Measurements from ENCODE around the gene SHC3. TPM values are rescaled to one million over a fixed set of nuclear protein-coding genes. Genes with fewer than 3 reads are reported as not detected.

Gene SHC3
- polyA plus RNA-seq, 4 donors = 0.27 to 1.5 (median 0.57) TPM; not detected in 1

- Histone ChIP-seq H3K36me3 (ENCODE audit: control insufficient read depth in 3 of 3, insufficient read depth in 2 of 3, low read depth in 1 of 3, low read length in 3 of 3) (no peaks in the 10 kb centered on the region), H3K27me3 (ENCODE audit: control insufficient read depth in 3 of 3, insufficient read depth in 3 of 3, low read length in 3 of 3) (no peaks in the 10 kb centered on the region), H3K27ac (ENCODE audit: low read depth in 1 of 3, low read length in 2 of 3) (no peak overlapping the region), H3K9me3 (ENCODE audit: control insufficient read depth in 2 of 2, insufficient read depth in 1 of 2, low read depth in 1 of 2, low read length in 1 of 2) (peaks cover 0 to 15% of the 10 kb centered on the region in 2 donors), H3K4me3 (ENCODE audit: low read depth in 1 of 3, low read length in 3 of 3) (no peak overlapping the region), H3K4me1 (ENCODE audit: control insufficient read depth in 3 of 3, insufficient read depth in 2 of 3, low read depth in 1 of 3, low read length in 2 of 3) (no peaks in the 10 kb centered on the region)
- WGBS, 3 donors = 66 to 81% (median 72%) methylated on average over 8 of the region's 8 CpGs
- FAIRE-seq (no peak), DNase-seq (no peak)
Measured at GRCh38 chr9:88975966-88976889, 202.4 kb downstream of the SHC3 start.

DNA sequence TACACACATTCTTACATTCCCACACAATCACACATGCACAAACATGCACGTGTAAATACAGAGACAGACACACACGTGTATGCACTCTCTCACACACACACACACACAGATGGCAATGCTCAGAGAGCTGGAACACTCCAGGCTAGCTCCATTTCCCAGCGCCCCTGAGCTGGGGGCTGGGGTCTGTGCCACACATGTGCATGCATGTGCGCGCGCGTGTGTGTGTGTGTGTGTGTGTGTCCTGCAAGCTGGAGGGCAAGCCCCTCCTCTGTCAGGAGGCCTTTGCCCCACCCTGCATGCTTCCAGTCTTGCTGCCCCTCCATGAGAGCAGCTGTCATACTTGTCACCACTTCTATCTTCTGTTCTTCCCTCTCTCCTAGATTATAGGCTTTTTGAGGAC lies 204.0 kb downstream of the SHC3 start:
- 73 to 86% (median 79%) methylated on average over 7 of the region's 7 CpGs for WGBS, 3 donors
- H3K9me3 ChIP-seq (ENCODE audit: control insufficient read depth in 2 of 2, insufficient read depth in 1 of 2, low read depth in 1 of 2, low read length in 1 of 2) = peaks cover 0 to 15% of the 10 kb centered on the region in 2 donors
- FAIRE-seq = no peak

GRCh38 chr9:88973281-88974045 lies 205.2 kb downstream of the SHC3 start:
- Histone ChIP-seq H3K36me3 (ENCODE audit: control insufficient read depth in 3 of 3, insufficient read depth in 2 of 3, low read depth in 1 of 3, low read length in 3 of 3) (no peaks in the 10 kb centered on the region), H3K4me1 (ENCODE audit: control insufficient read depth in 3 of 3, insufficient read depth in 2 of 3, low read depth in 1 of 3, low read length in 2 of 3) (no peaks in the 10 kb centered on the region), H3K27me3 (ENCODE audit: control insufficient read depth in 3 of 3, insufficient read depth in 3 of 3, low read length in 3 of 3) (no peaks in the 10 kb centered on the region), H3K9me3 (ENCODE audit: control insufficient read depth in 2 of 2, insufficient read depth in 1 of 2, low read depth in 1 of 2, low read length in 1 of 2) (peaks cover 0 to 15% of the 10 kb centered on the region in 2 donors), H3K4me3 (ENCODE audit: low read depth in 1 of 3, low read length in 3 of 3) (no peak overlapping the region), H3K27ac (ENCODE audit: low read depth in 1 of 3, low read length in 2 of 3) (no peak overlapping the region)
- DNase-seq = no peak
- FAIRE-seq = no peak
- 92 to 95% (median 94%) methylated on average over 12 of the region's 12 CpGs for WGBS, 3 donors

More for the DNA sequence above, 204.0 kb downstream of the SHC3 start:
- H3K27ac ChIP-seq (ENCODE audit: low read depth in 1 of 3, low read length in 2 of 3) = no peak overlapping the region
- no peak for DNase-seq
- no peaks in the 10 kb centered on the region for H3K36me3 ChIP-seq (ENCODE audit: control insufficient read depth in 3 of 3, insufficient read depth in 2 of 3, low read depth in 1 of 3, low read length in 3 of 3)
- H3K27me3 ChIP-seq (ENCODE audit: control insufficient read depth in 3 of 3, insufficient read depth in 3 of 3, low read length in 3 of 3) = no peaks in the 10 kb centered on the region
- no peaks in the 10 kb centered on the region for H3K4me1 ChIP-seq (ENCODE audit: control insufficient read depth in 3 of 3, insufficient read depth in 2 of 3, low read depth in 1 of 3, low read length in 2 of 3)
- no peak overlapping the region for H3K4me3 ChIP-seq (ENCODE audit: low read depth in 1 of 3, low read length in 3 of 3)

DNA sequence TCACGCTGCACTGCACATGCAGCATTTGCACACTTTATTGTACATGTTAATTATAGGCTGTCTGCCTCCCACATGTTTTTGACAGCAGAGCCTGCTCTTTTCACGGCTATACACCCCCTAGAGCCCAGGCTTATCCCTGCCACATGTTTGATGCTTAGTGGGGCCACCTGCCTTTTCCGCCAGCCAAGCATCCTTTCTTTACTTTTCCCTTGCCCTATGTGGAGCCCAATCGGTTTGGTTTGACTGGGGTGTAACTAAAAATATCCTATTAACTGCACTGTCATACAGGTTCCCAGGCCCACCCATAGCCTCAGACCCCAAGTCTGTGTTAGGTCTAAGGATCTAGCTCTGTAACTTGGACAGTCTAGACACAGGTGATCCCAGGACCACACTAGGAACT lies 206.2 kb downstream of the SHC3 start:
- H3K27ac ChIP-seq (ENCODE audit: low read depth in 1 of 3, low read length in 2 of 3) = no peak overlapping the region
- DNase-seq (no peak), FAIRE-seq (no peak)
- H3K4me1 ChIP-seq (ENCODE audit: control insufficient read depth in 3 of 3, insufficient read depth in 2 of 3, low read depth in 1 of 3, low read length in 2 of 3) = no peaks in the 10 kb centered on the region
- H3K27me3 ChIP-seq (ENCODE audit: control insufficient read depth in 3 of 3, insufficient read depth in 3 of 3, low read length in 3 of 3) = no peaks in the 10 kb centered on the region
- 89 to 90% (median 90%) methylated on average over 4 of the region's 4 CpGs for WGBS, 3 donors
- no peaks in the 10 kb centered on the region for H3K36me3 ChIP-seq (ENCODE audit: control insufficient read depth in 3 of 3, insufficient read depth in 2 of 3, low read depth in 1 of 3, low read length in 3 of 3)
- peaks cover 0 to 15% of the 10 kb centered on the region in 2 donors for H3K9me3 ChIP-seq (ENCODE audit: control insufficient read depth in 2 of 2, insufficient read depth in 1 of 2, low read depth in 1 of 2, low read length in 1 of 2)
- H3K4me3 ChIP-seq (ENCODE audit: low read depth in 1 of 3, low read length in 3 of 3) = no peak overlapping the region

GRCh38 chr9:88971131-88971960 lies 207.3 kb downstream of the SHC3 start:
- FAIRE-seq (no peak), DNase-seq (no peak)
- H3K4me3 ChIP-seq (ENCODE audit: low read depth in 1 of 3, low read length in 3 of 3) = no peak overlapping the region
- WGBS, 3 donors = 88 to 93% (median 88%) methylated on average over 23 of the region's 23 CpGs
- H3K36me3 ChIP-seq (ENCODE audit: control insufficient read depth in 3 of 3, insufficient read depth in 2 of 3, low read depth in 1 of 3, low read length in 3 of 3) = no peaks in the 10 kb centered on the region
- H3K27ac ChIP-seq (ENCODE audit: low read depth in 1 of 3, low read length in 2 of 3) = no peak overlapping the region
- H3K27me3 ChIP-seq (ENCODE audit: control insufficient read depth in 3 of 3, insufficient read depth in 3 of 3, low read length in 3 of 3) = no peaks in the 10 kb centered on the region
- H3K4me1 ChIP-seq (ENCODE audit: control insufficient read depth in 3 of 3, insufficient read depth in 2 of 3, low read depth in 1 of 3, low read length in 2 of 3) = no peaks in the 10 kb centered on the region
- H3K9me3 ChIP-seq (ENCODE audit: control insufficient read depth in 2 of 2, insufficient read depth in 1 of 2, low read depth in 1 of 2, low read length in 1 of 2) = peaks cover 0 to 15% of the 10 kb centered on the region in 2 donors

GRCh38 chr9:88969646-88970373 lies 208.8 kb downstream of the SHC3 start:
- no peak for FAIRE-seq
- Histone ChIP-seq H3K9me3 (ENCODE audit: control insufficient read depth in 2 of 2, insufficient read depth in 1 of 2, low read depth in 1 of 2, low read length in 1 of 2) (peaks cover 0 to 15% of the 10 kb centered on the region in 2 donors), H3K4me3 (ENCODE audit: low read depth in 1 of 3, low read length in 3 of 3) (no peak overlapping the region), H3K27ac (ENCODE audit: low read depth in 1 of 3, low read length in 2 of 3) (no peak overlapping the region), H3K4me1 (ENCODE audit: control insufficient read depth in 3 of 3, insufficient read depth in 2 of 3, low read depth in 1 of 3, low read length in 2 of 3) (no peaks in the 10 kb centered on the region), H3K36me3 (ENCODE audit: control insufficient read depth in 3 of 3, insufficient read depth in 2 of 3, low read depth in 1 of 3, low read length in 3 of 3) (no peaks in the 10 kb centered on the region), H3K27me3 (ENCODE audit: control insufficient read depth in 3 of 3, insufficient read depth in 3 of 3, low read length in 3 of 3) (no peaks in the 10 kb centered on the region)
- 43 to 67% (median 50%) methylated on average over 8 of the region's 8 CpGs for WGBS, 3 donors
- no peak for DNase-seq

DNA sequence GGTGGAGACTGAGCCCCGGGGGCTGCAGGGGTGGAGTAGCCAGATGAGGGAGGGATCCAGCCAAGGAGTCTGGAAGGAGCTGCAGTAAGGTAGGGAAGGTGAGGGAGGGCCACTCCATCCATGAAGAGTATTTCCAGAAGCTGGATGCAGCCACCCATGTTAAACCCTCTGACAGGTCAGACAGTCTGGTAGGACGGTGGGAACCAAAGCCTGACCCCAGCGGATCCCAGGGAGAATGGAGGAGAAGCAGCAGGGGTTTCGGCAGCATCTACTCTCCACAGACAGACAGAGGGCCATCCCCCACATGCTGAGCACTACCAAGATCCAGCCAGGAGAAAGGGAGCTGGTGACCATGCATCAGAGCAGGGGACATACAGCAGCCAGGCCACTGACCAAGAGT lies 209.8 kb downstream of the SHC3 start:
- no peak overlapping the region for H3K4me3 ChIP-seq (ENCODE audit: low read depth in 1 of 3, low read length in 3 of 3)
- no peak overlapping the region for H3K27ac ChIP-seq (ENCODE audit: low read depth in 1 of 3, low read length in 2 of 3)
- no peak for DNase-seq
- H3K9me3 ChIP-seq (ENCODE audit: control insufficient read depth in 2 of 2, insufficient read depth in 1 of 2, low read depth in 1 of 2, low read length in 1 of 2) = peaks cover 0 to 15% of the 10 kb centered on the region in 2 donors
- H3K36me3 ChIP-seq (ENCODE audit: control insufficient read depth in 3 of 3, insufficient read depth in 2 of 3, low read depth in 1 of 3, low read length in 3 of 3) = no peaks in the 10 kb centered on the region
- no peaks in the 10 kb centered on the region for H3K27me3 ChIP-seq (ENCODE audit: control insufficient read depth in 3 of 3, insufficient read depth in 3 of 3, low read length in 3 of 3)
- H3K4me1 ChIP-seq (ENCODE audit: control insufficient read depth in 3 of 3, insufficient read depth in 2 of 3, low read depth in 1 of 3, low read length in 2 of 3) = no peaks in the 10 kb centered on the region
- no peak for FAIRE-seq
- WGBS, 3 donors = 88 to 93% (median 90%) methylated on average over 4 of the region's 4 CpGs

Measured in small intestine (tissue), 7 donors.